ENCODE measurements around the gene TCTN2.
A peak's percentile ranks its signal among the peaks of the same experiment; 100 is the strongest.

TCTN2 gene

DNA sequence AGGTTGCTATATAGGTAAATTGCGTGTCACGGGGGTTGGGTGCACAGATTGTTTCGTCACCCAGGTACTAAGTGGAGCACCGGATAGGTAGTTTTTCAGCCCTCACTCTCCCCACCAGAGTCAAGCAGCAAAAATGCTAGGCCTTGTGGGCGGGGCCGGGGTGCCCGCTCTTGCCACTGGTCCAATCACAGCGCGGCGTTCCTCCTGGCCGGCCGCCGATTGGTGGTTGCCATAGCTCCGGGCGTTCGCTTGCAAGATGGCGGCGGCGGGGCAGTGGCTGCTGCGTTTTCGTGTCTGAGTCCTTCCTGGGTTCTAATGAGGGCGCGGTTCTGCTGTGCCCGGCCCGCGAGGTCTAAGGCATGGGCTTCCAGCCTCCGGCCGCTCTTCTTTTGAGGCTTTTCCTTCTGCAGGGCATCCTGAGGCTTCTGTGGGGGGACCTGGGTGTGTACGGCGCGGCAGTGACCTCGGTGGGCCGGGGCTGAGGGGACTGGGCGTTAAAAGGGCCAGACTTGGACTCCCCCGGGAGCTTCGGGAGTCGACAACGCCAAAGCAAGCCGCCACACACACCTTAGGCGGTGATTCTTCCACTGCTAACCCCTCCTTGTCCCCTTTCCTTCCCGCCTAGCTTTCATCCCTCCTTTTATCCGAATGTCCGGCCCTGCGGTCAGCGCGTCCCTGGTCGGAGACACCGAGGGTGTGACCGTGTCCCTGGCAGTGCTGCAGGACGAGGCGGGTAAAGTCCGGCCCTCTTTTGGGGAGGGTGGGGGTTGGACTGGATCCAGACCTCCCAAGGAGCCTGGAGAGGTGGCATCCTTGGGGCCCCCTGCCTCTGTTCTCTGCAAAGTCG lies at the start of gene TCTN2:
Gene TCTN2, plus strand, starts transcription at position 232 of the 847 bp plus-strand sequence. Its CDS starts 128 bp downstream, at position 360.
- peak within 1 kb of the TSS; percentile 58 to 83 (median 75) for H3K9ac ChIP-seq

DNA sequence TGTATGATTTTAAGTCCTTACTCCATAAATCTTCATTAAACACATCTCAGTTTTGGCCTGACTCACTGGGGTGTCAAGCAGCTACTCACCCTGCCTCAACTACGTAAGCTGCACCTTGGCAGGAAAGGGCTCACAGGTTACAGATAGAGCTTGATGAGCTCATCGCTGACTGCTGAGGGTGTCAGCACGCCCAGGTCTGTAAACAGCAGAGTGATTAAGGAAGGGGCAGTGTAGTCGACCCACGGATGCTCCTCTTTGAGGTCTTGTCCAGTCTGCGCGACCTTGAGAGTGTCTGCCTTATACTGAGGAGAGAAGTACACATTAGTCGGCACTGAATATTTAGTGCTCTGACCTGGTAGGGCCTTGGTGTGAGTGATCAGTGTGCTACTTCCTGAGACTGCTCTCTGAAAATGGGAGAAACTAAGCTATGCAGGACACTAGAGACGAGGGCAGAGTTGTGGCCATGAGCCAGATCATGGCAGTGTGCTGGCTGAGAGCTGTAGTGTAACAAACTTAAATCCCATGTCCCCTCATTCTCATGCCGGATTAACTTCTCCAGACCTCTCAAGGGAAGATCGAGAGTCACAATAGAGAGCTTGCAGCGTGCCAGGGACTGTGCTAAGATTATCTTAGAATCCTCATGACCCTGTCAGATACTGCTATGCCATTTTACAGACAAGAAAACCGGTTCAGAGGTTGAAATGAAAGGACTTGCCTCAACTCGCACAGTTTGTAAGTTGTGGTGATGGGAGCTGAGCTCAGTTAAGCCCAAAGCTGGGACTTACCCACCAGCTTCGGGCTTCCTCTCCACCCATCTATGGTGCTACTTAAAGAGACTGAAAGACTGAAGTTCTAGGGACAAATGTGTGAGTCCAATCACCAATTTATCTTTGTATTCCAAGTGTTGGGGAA lies 49.0 kb upstream of the TCTN2 start:
- Histone ChIP-seq H3K27me3 (no peaks in the 10 kb centered on the region), H3K4me3 (no peak overlapping the region), H4K20me1 (peaks cover 0 to 77% (median 40%) of the 10 kb centered on the region in 11 experiments; a peak in 17 of 22 replicates), H3K27ac (no peak overlapping the region), H3K4me2 (no peak overlapping the region), H3K9me3 (replicated peaks in 1 of 11) (no peaks in the 10 kb centered on the region), H3K4me1 (no peaks in the 10 kb centered on the region), H3K9ac (peak overlapping the region in 2 of 11 experiments; percentile 2; a peak in 1 of 22 replicates), H3K36me3 (peaks cover 92 to 100% (median 97%) of the 10 kb centered on the region in 11 experiments)
- TF ChIP-seq Cebpa-rat (IDR thresholded peaks at IDR 0.05), result no peak

More for the DNA sequence above, at the start of gene TCTN2:
- no peaks in the 10 kb centered on the region for H4K20me1 ChIP-seq
- H3K27me3 ChIP-seq, result no peaks in the 10 kb centered on the region
- peak within 1 kb of the TSS in 9 of 11 experiments; percentile 9 to 62 (median 40); a peak in 12 of 22 replicates for H3K27ac ChIP-seq
- H3K4me1 ChIP-seq, result peaks cover 7 to 15% (median 9%) of the 10 kb centered on the region in 10 experiments; a peak in 18 of 20 replicates
- H3K4me2 ChIP-seq, result peak within 1 kb of the TSS; percentile 92 to 100 (median 98)
- H3K4me3 ChIP-seq, result peak within 1 kb of the TSS; percentile 69 to 92 (median 80)
- no peaks in the 10 kb centered on the region for H3K9me3 ChIP-seq (replicated peaks in 1 of 11)
- H3K36me3 ChIP-seq, result peaks cover 0 to 12% (median 0%) of the 10 kb centered on the region in 11 experiments; a peak in 4 of 22 replicates
- no peak for TF ChIP-seq Cebpa-rat (IDR thresholded peaks at IDR 0.05)

DNA sequence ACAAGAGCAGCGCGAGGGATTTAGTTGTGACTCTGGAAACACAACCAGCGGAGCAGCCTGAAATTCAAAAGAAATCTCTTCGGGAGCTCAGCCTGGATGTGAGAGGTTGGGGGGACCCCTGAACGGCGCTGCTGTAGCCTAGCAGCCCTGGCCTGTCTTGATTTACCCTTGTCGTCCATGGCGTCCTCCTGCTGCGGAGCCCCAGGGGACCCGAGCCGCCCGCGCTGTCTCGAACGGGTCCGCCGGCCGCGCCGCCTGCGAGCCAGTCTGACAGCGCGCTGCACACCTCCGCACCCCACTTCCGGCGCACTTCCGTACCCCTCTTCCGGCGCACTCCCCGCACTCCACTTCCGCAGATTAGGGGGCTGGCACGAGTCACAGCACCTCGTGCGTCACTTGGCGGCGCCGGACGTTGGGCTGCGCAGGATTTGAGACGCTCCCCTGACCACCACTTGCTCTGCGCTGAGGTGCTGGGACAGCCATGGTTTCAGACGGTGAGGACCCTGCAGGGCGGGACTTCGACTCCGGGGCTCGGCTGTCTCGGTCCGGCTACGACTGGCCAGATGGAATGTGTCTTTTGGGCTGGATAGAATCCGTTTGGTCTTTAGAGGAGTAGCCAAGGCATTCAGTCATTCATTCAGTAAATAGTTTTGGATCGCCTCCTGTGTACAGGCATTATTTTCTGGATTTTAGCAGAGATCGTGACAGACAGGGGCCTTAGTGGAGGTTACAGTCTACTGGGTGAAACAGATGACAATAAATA lies 37.4 kb upstream of the TCTN2 start, which contains the start of the genes EIF2B1 and GTF2H3:
Gene EIF2B1, minus strand, starts transcription at position 308 of the 763 bp plus-strand sequence. Its CDS starts 129 bp downstream, at position 179.
Gene GTF2H3, plus strand, starts transcription at position 451 of the 763 bp plus-strand sequence. Its CDS starts 31 bp downstream, at position 482.
- peaks cover 14 to 28% (median 20%) of the 10 kb centered on the region in 10 experiments for H3K4me1 ChIP-seq
- H3K9me3 ChIP-seq (replicated peaks in 1 of 11), result no peaks in the 10 kb centered on the region
- H3K9ac ChIP-seq, result peak within 1 kb of the TSS; percentile 85 to 96 (median 90)
- H3K4me2 ChIP-seq, result peak within 1 kb of the TSS; percentile 83 to 99 (median 93)
- peaks cover 0 to 14% (median 0%) of the 10 kb centered on the region in 11 experiments; a peak in 3 of 22 replicates for H4K20me1 ChIP-seq
- peaks cover 34 to 51% (median 43%) of the 10 kb centered on the region in 11 experiments for H3K36me3 ChIP-seq
- H3K27me3 ChIP-seq, result no peaks in the 10 kb centered on the region
- H3K27ac ChIP-seq, result peak within 1 kb of the TSS; percentile 61 to 91 (median 84)
- peak within 1 kb of the TSS; percentile 79 to 94 (median 85) for H3K4me3 ChIP-seq
- TF ChIP-seq Cebpa-rat (IDR thresholded peaks at IDR 0.05), result no peak

GRCh38 chr12:123634142-123634561 lies 36.8 kb upstream of the TCTN2 start:
- peak overlapping the region; percentile 82 to 99 (median 93) for H3K4me2 ChIP-seq
- peaks cover 0 to 14% (median 0%) of the 10 kb centered on the region in 11 experiments; a peak in 2 of 22 replicates for H4K20me1 ChIP-seq
- H3K27me3 ChIP-seq, result no peaks in the 10 kb centered on the region
- H3K9ac ChIP-seq, result peak overlapping the region; percentile 85 to 96 (median 90)
- H3K27ac ChIP-seq, result peak overlapping the region; percentile 61 to 91 (median 84)
- no peak for TF ChIP-seq Cebpa-rat (IDR thresholded peaks at IDR 0.05)
- H3K36me3 ChIP-seq, result peaks cover 28 to 47% (median 39%) of the 10 kb centered on the region in 11 experiments
- no peaks in the 10 kb centered on the region for H3K9me3 ChIP-seq (replicated peaks in 1 of 11)
- peak overlapping the region; percentile 79 to 94 (median 85) for H3K4me3 ChIP-seq
- H3K4me1 ChIP-seq, result peaks cover 14 to 28% (median 20%) of the 10 kb centered on the region in 10 experiments

DNA sequence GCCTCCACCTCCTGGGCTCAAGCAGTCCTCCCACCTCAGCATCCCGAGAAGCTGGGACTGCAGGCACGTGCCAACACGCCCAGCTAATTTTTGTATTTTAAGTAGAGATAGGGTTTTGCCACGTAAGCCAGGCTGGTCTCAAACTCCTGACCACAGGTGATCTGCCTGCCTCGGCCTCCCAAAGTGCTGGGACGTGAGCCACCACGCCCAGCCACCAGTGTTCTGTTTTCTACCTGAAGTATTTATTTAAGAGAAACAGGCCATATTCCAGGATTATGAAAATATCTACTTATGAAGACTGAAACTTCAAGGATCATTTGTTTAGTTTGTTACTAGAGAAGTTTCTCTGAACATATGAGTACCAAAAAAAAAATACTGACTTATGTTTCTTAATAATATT lies 27.0 kb upstream of the TCTN2 start:
- peaks cover 81 to 99% (median 94%) of the 10 kb centered on the region in 11 experiments for H3K36me3 ChIP-seq

GRCh38 chr12:123645380-123645779 lies 25.5 kb upstream of the TCTN2 start:
- Histone ChIP-seq H3K4me3 (no peak overlapping the region), H4K20me1 (0 out of 22 replicates have a peak, but pooled peaks cover 0 to 6% (median 0%) of the 10 kb centered on the region in 11 experiments), H3K9ac (no peak overlapping the region), H3K27ac (no peak overlapping the region), H3K9me3 (replicated peaks in 1 of 11) (no peaks in the 10 kb centered on the region), H3K4me1 (no peaks in the 10 kb centered on the region), H3K27me3 (no peaks in the 10 kb centered on the region), H3K36me3 (peaks cover 87 to 100% (median 97%) of the 10 kb centered on the region in 11 experiments), H3K4me2 (no peak overlapping the region)
- TF ChIP-seq Cebpa-rat (IDR thresholded peaks at IDR 0.05), result no peak

More for the DNA sequence above, 27.0 kb upstream of the TCTN2 start:
- H3K4me2 ChIP-seq, result no peak overlapping the region
- no peak for TF ChIP-seq Cebpa-rat (IDR thresholded peaks at IDR 0.05)
- H3K4me3 ChIP-seq, result no peak overlapping the region
- H3K4me1 ChIP-seq, result no peaks in the 10 kb centered on the region
- no peaks in the 10 kb centered on the region for H3K9me3 ChIP-seq (replicated peaks in 1 of 11)
- 0 out of 22 replicates have a peak, but pooled peaks cover 0 to 6% (median 0%) of the 10 kb centered on the region in 11 experiments for H4K20me1 ChIP-seq
- H3K27ac ChIP-seq, result no peak overlapping the region
- H3K27me3 ChIP-seq, result no peaks in the 10 kb centered on the region
- H3K9ac ChIP-seq, result no peak overlapping the region

DNA sequence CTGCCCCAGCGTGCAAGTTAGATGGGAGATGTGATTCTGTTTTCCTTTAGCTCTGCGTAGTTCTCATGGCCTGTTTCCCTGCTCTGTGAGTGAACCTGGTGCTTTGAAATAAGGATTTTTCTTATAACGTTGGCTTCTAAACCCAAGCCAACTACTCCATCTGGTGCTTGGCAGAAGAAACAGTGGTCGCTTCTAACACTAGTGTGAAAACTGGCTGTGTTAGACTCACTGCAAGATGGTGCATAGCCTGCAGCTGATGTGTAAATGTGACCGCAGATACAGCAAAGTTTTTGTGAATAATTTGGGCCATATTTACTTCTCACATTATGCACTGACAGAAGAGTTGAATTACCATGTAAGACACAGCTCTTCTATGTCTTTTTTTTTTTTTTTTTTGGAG lies 25.0 kb upstream of the TCTN2 start:
- Histone ChIP-seq H3K27me3 (no peaks in the 10 kb centered on the region), H3K9me3 (replicated peaks in 1 of 11) (no peaks in the 10 kb centered on the region), H3K4me2 (no peak overlapping the region), H3K27ac (no peak overlapping the region), H3K4me3 (no peak overlapping the region), H4K20me1 (0 out of 22 replicates have a peak, but pooled peaks cover 0 to under 1% (median 0%) of the 10 kb centered on the region in 11 experiments), H3K36me3 (peaks cover 87 to 100% (median 97%) of the 10 kb centered on the region in 11 experiments), H3K9ac (no peak overlapping the region), H3K4me1 (no peaks in the 10 kb centered on the region)
- TF ChIP-seq Cebpa-rat (IDR thresholded peaks at IDR 0.05), result no peak

GRCh38 chr12:123648401-123648800 lies 22.5 kb upstream of the TCTN2 start:
- H4K20me1 ChIP-seq, result no peaks in the 10 kb centered on the region
- no peak overlapping the region for H3K27ac ChIP-seq
- peak overlapping the region in 1 of 11 experiments; percentile 22; a peak in 1 of 22 replicates for H3K9ac ChIP-seq
- H3K4me3 ChIP-seq, result no peak overlapping the region
- H3K4me1 ChIP-seq, result no peaks in the 10 kb centered on the region
- no peaks in the 10 kb centered on the region for H3K27me3 ChIP-seq
- peaks cover 89 to 100% (median 97%) of the 10 kb centered on the region in 11 experiments for H3K36me3 ChIP-seq
- no peaks in the 10 kb centered on the region for H3K9me3 ChIP-seq (replicated peaks in 1 of 11)
- H3K4me2 ChIP-seq, result no peak overlapping the region
- no peak for TF ChIP-seq Cebpa-rat (IDR thresholded peaks at IDR 0.05)

Data from BLaER1 treated with 17β-estradiol and CSF1 and Interleukin-3, amounts not matched to agents 10 nM and 100 nM (cell line).